ENCODE measurements around the gene AIM2. TPM values are rescaled to one million over a fixed set of nuclear protein-coding genes. Genes with fewer than 3 reads are reported as not detected.

The AIM2 gene
- not detected in 5 replicates for total RNA-seq (2022; extraction: Qiagen RNA extraction; ENCODE audit: low read depth)

GRCh38 chr1:159076438-159077119 lies at the start of gene AIM2:
TSS of gene AIM2 (minus strand) at chr1:159076766. CDS start at chr1:159073499, 3,267 bp downstream.

Other genes with a start within 250 kb of the AIM2 start
- gene MNDA, start 245.4 kb downstream of the AIM2 start, total RNA-seq (2022; extraction: Qiagen RNA extraction; ENCODE audit: low read depth): not detected in 5 replicates
- gene PYHIN1, start 145.2 kb downstream of the AIM2 start, total RNA-seq (2022; extraction: Qiagen RNA extraction; ENCODE audit: low read depth): not detected in 5 replicates
- 3.5 to 4.8 TPM (median 4.0 TPM) in 5 replicates for gene IFI16, start 66.9 kb downstream of the AIM2 start, total RNA-seq (2022; extraction: Qiagen RNA extraction; ENCODE audit: low read depth)
- 0.06 to 0.19 TPM (median 0.09 TPM) in 4 of 5 replicates, not detected in the other for gene CADM3, start 94.8 kb upstream of the AIM2 start, total RNA-seq (2022; extraction: Qiagen RNA extraction; ENCODE audit: low read depth)
- gene ACKR1, start 128.1 kb upstream of the AIM2 start, total RNA-seq (2022; extraction: Qiagen RNA extraction; ENCODE audit: low read depth): not detected in 5 replicates
- not detected in 5 replicates for gene FCER1A, start 225.6 kb upstream of the AIM2 start, total RNA-seq (2022; extraction: Qiagen RNA extraction; ENCODE audit: low read depth)